ENCODE measurements around the gene TRMU. TPM values are rescaled to one million over a fixed set of nuclear protein-coding genes. Genes with fewer than 3 reads are reported as not detected.

Gene TRMU
- polyA plus RNA-seq, 4 donors: 39.9 to 70.5 (median 50.9) TPM

GRCh38 chr22:46330426-46330825 lies 5.1 kb upstream of the TRMU start:
- DNase-seq (ENCODE audit: low read depth in 4 of 4, low spot score in 2 of 4): no peak

GRCh38 chr22:46331496-46331895 lies 4.0 kb upstream of the TRMU start:
- no peak for DNase-seq (ENCODE audit: low read depth in 4 of 4, low spot score in 2 of 4)

GRCh38 chr22:46336119-46337078 lies 885 bp downstream of the TRMU start:
- no peak for DNase-seq (ENCODE audit: low read depth in 4 of 4, low spot score in 2 of 4)

- no peak for DNase-seq (ENCODE audit: low read depth in 4 of 4, low spot score in 2 of 4)
Observed at GRCh38 chr22:46337870-46338269, 2.4 kb downstream of the TRMU start.

- DNase-seq (ENCODE audit: low read depth in 4 of 4, low spot score in 2 of 4): no peak
Observed at GRCh38 chr22:46338636-46339035, 3.1 kb downstream of the TRMU start.

- no peak for DNase-seq (ENCODE audit: low read depth in 4 of 4, low spot score in 2 of 4)
Observed at GRCh38 chr22:46339956-46340355, 4.4 kb downstream of the TRMU start.

GRCh38 chr22:46340676-46341075 lies 5.2 kb downstream of the TRMU start:
- DNase-seq (ENCODE audit: low read depth in 4 of 4, low spot score in 2 of 4): no peak

- no peak for DNase-seq (ENCODE audit: low read depth in 4 of 4, low spot score in 2 of 4)
Observed at GRCh38 chr22:46346680-46347405, 11.3 kb downstream of the TRMU start.

GRCh38 chr22:46347646-46348045 lies 12.1 kb downstream of the TRMU start:
- DNase-seq (ENCODE audit: low read depth in 4 of 4, low spot score in 2 of 4): no peak

- no peak for DNase-seq (ENCODE audit: low read depth in 4 of 4, low spot score in 2 of 4)
Observed at GRCh38 chr22:46348099-46348695, 12.7 kb downstream of the TRMU start.

GRCh38 chr22:46349238-46349637 lies 13.7 kb downstream of the TRMU start:
- no peak for DNase-seq (ENCODE audit: low read depth in 4 of 4, low spot score in 2 of 4)

GRCh38 chr22:46349681-46350080 lies 14.2 kb downstream of the TRMU start:
- DNase-seq (ENCODE audit: low read depth in 4 of 4, low spot score in 2 of 4): no peak

- no peak for DNase-seq (ENCODE audit: low read depth in 4 of 4, low spot score in 2 of 4)
Observed at GRCh38 chr22:46350121-46350520, 14.6 kb downstream of the TRMU start.

- no peak for DNase-seq (ENCODE audit: low read depth in 4 of 4, low spot score in 2 of 4)
Observed at GRCh38 chr22:46350646-46351045, 15.1 kb downstream of the TRMU start.

GRCh38 chr22:46351131-46351735 lies 15.7 kb downstream of the TRMU start:
- DNase-seq (ENCODE audit: low read depth in 4 of 4, low spot score in 2 of 4): no peak

GRCh38 chr22:46351767-46352166 lies 16.3 kb downstream of the TRMU start:
- no peak for DNase-seq (ENCODE audit: low read depth in 4 of 4, low spot score in 2 of 4)

- no peak for DNase-seq (ENCODE audit: low read depth in 4 of 4, low spot score in 2 of 4)
Observed at GRCh38 chr22:46352276-46352675, 16.8 kb downstream of the TRMU start.

GRCh38 chr22:46352691-46353386 lies 17.3 kb downstream of the TRMU start:
- DNase-seq (ENCODE audit: low read depth in 4 of 4, low spot score in 2 of 4): no peak

GRCh38 chr22:46353483-46354105 lies 18.1 kb downstream of the TRMU start:
- no peak for DNase-seq (ENCODE audit: low read depth in 4 of 4, low spot score in 2 of 4)
